ENCODE data around the gene GRIA2.

Gene GRIA2

DNA sequence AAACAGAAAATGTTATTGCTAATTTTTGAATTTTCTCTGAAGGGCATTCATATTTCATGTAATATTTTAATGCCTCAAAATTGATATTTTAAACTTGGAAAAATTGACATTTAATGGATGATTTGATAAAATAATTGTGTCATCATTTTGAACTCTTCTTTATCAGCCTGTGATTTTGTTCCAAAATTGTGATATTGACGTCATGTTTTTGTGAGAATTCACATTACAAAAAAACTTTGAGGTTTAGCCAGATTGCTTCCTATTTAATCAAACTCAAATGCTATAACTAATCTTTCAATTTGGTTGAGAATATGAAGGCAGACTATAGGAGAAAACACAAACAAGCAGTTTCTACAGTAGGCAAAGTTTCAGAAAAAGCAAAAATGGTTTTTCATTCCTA is 137.4 kb downstream of the GRIA2 start:
- H3K27ac ChIP-seq (ENCODE audit: low read length): no peak overlapping the region
- H3K9ac ChIP-seq (ENCODE audit: low read length): no peak overlapping the region
- no peak for DNase-seq
- H3F3A ChIP-seq (ENCODE audit: insufficient read depth, low read length): no peaks in the 10 kb centered on the region
- H3K79me2 ChIP-seq (ENCODE audit: low read length): no peaks in the 10 kb centered on the region
- no peaks in the 10 kb centered on the region for H3K9me2 ChIP-seq (replicated peaks; ENCODE audit: insufficient read depth, low read length)
- H3K36me3 ChIP-seq (replicated peaks; ENCODE audit: insufficient read depth, low read length): no peaks in the 10 kb centered on the region
- no peak overlapping the region for H3K4me2 ChIP-seq (ENCODE audit: low read depth, low read length)
- no peaks in the 10 kb centered on the region for H3K27me3 ChIP-seq (replicated peaks; ENCODE audit: insufficient read depth, low read length)
- H4K20me1 ChIP-seq (ENCODE audit: insufficient read depth, low read length): no peaks in the 10 kb centered on the region
- TF ChIP-seq, protein P1, sequence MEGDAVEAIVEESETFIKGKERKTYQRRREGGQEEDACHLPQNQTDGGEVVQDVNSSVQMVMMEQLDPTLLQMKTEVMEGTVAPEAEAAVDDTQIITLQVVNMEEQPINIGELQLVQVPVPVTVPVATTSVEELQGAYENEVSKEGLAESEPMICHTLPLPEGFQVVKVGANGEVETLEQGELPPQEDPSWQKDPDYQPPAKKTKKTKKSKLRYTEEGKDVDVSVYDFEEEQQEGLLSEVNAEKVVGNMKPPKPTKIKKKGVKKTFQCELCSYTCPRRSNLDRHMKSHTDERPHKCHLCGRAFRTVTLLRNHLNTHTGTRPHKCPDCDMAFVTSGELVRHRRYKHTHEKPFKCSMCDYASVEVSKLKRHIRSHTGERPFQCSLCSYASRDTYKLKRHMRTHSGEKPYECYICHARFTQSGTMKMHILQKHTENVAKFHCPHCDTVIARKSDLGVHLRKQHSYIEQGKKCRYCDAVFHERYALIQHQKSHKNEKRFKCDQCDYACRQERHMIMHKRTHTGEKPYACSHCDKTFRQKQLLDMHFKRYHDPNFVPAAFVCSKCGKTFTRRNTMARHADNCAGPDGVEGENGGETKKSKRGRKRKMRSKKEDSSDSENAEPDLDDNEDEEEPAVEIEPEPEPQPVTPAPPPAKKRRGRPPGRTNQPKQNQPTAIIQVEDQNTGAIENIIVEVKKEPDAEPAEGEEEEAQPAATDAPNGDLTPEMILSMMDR (IDR thresholded peaks at IDR 0.05; ENCODE audit: low read length): no peak
- TF ChIP-seq EZH2 (optimal IDR thresholded peaks at IDR 0.05; ENCODE audit: low read depth, low read length) (no peak), EZH2phosphoT487 (IDR thresholded peaks at IDR 0.05; ENCODE audit: low read length) (no peak)
- no peaks in the 10 kb centered on the region for H3K9me3 ChIP-seq (replicated peaks; ENCODE audit: insufficient read depth, low read length)
- H2AFZ ChIP-seq (ENCODE audit: low read length): no peak overlapping the region
- no peaks in the 10 kb centered on the region for H3K4me1 ChIP-seq (ENCODE audit: low read length)
- H3K4me3 ChIP-seq (ENCODE audit: low read length): no peak overlapping the region

DNA sequence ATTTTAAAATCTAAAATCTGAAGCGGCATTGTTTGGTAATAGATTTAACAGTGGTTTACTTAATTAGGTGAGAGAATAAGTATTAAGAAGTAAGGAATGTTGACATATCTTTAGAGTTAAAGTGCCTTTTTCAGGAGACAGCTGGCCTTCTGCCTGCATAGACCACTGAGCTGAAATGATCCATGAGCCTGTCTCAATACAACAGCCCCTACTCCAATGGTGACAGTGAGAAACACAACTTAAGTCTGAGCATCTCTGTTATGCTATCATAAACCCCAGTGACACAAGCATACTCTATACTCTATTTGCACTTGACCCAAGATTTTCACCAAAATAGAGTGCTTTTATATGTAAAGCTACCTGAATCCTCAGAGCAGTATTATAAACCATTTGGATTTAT is 137.9 kb downstream of the GRIA2 start:
- no peaks in the 10 kb centered on the region for H3K27me3 ChIP-seq (replicated peaks; ENCODE audit: insufficient read depth, low read length)
- H3K27ac ChIP-seq (ENCODE audit: low read length): no peak overlapping the region
- no peaks in the 10 kb centered on the region for H3K36me3 ChIP-seq (replicated peaks; ENCODE audit: insufficient read depth, low read length)
- no peak for DNase-seq
- H3K4me2 ChIP-seq (ENCODE audit: low read depth, low read length): no peak overlapping the region
- H3K4me1 ChIP-seq (ENCODE audit: low read length): no peaks in the 10 kb centered on the region
- no peak overlapping the region for H2AFZ ChIP-seq (ENCODE audit: low read length)
- no peaks in the 10 kb centered on the region for H3K79me2 ChIP-seq (ENCODE audit: low read length)
- no peaks in the 10 kb centered on the region for H3F3A ChIP-seq (ENCODE audit: insufficient read depth, low read length)
- no peaks in the 10 kb centered on the region for H3K9me3 ChIP-seq (replicated peaks; ENCODE audit: insufficient read depth, low read length)
- TF ChIP-seq, protein P1 (IDR thresholded peaks at IDR 0.05; ENCODE audit: low read length): no peak
- TF ChIP-seq EZH2 (optimal IDR thresholded peaks at IDR 0.05; ENCODE audit: low read depth, low read length) (no peak), EZH2phosphoT487 (IDR thresholded peaks at IDR 0.05; ENCODE audit: low read length) (no peak)
- no peak overlapping the region for H3K4me3 ChIP-seq (ENCODE audit: low read length)
- H3K9ac ChIP-seq (ENCODE audit: low read length): no peak overlapping the region
- H4K20me1 ChIP-seq (ENCODE audit: insufficient read depth, low read length): no peaks in the 10 kb centered on the region
- H3K9me2 ChIP-seq (replicated peaks; ENCODE audit: insufficient read depth, low read length): no peaks in the 10 kb centered on the region

DNA sequence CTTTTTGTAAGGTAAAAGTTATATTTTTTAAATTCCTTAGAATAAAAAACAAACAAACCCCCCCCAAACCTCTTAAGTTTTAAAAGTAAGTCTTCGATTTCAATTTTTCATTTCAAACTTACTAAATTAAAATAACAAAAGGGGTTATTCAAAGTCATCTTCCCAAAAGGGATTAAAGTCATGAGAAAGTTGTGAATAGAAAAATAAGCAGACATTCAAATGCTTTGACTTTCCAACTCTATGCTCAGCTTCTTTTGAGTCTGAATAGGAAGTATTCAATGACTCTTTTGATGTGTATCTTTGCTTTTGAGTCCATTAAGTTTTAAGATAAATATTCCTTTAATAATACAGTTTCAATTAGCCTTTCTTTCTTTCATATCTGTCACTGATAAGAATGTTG is 138.3 kb downstream of the GRIA2 start:
- Histone ChIP-seq H3K9me3 (replicated peaks; ENCODE audit: insufficient read depth, low read length) (no peaks in the 10 kb centered on the region), H3K9ac (ENCODE audit: low read length) (no peak overlapping the region), H3K79me2 (ENCODE audit: low read length) (no peaks in the 10 kb centered on the region), H3K9me2 (replicated peaks; ENCODE audit: insufficient read depth, low read length) (no peaks in the 10 kb centered on the region), H3K4me2 (ENCODE audit: low read depth, low read length) (no peak overlapping the region), H2AFZ (ENCODE audit: low read length) (no peak overlapping the region), H3K27me3 (replicated peaks; ENCODE audit: insufficient read depth, low read length) (no peaks in the 10 kb centered on the region), H3K4me1 (ENCODE audit: low read length) (no peaks in the 10 kb centered on the region), H3K36me3 (replicated peaks; ENCODE audit: insufficient read depth, low read length) (no peaks in the 10 kb centered on the region), H3F3A (ENCODE audit: insufficient read depth, low read length) (no peaks in the 10 kb centered on the region), H3K4me3 (ENCODE audit: low read length) (no peak overlapping the region), H4K20me1 (ENCODE audit: insufficient read depth, low read length) (no peaks in the 10 kb centered on the region), H3K27ac (ENCODE audit: low read length) (no peak overlapping the region)
- TF ChIP-seq, protein P1 (IDR thresholded peaks at IDR 0.05; ENCODE audit: low read length): no peak
- TF ChIP-seq EZH2phosphoT487 (IDR thresholded peaks at IDR 0.05; ENCODE audit: low read length) (no peak), EZH2 (optimal IDR thresholded peaks at IDR 0.05; ENCODE audit: low read depth, low read length) (no peak)
- DNase-seq: no peak

Measured in MM.1S (cell line).